GM10266 (cell line): ENCODE data around the gene OSGIN1.

Experiments
- DNase-seq: peaks from one replicate; pipeline ENCODE4 v3.0.0; 2012; ENCODE audit errors: extremely low spot score
- CTCF ChIP-seq: IDR thresholded peaks from 2 replicates; pipeline ENCODE4 v1.5.1; 2012; ENCODE audit warnings: mild to moderate bottlenecking, low read depth; ENCODE audit not compliant: control insufficient read depth, insufficient read depth; ENCODE audit errors: missing control alignments

OSGIN1 gene

GRCh38 chr16:83978401-83978904 is 25.4 kb downstream of the OSGIN1 start:
- no peak for TF ChIP-seq CTCF

DNA sequence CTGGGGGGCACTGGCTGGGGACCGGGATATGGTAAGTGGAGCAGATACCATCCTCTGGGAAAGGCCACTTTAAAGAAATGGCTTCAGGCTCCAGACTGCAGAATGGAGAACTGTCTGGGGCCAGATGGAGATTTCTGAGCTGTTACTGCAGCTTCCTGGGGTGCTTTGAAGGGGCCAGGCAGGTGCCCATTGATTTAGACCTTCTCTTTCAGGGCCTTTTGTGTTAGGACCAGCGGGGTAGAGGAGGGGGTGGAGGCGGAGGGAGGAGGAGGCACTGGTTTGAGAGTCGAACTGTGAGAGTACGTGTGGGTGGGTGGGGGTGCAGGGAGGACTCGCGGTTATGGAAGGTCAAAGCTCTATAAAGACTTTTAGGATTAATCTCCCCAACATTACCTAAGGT is 26.4 kb downstream of the OSGIN1 start:
- DNase-seq = no peak
- no peak for TF ChIP-seq CTCF

More at GRCh38 chr16:83978401-83978904, 25.4 kb downstream of the OSGIN1 start:
- DNase-seq = no peak

DNA sequence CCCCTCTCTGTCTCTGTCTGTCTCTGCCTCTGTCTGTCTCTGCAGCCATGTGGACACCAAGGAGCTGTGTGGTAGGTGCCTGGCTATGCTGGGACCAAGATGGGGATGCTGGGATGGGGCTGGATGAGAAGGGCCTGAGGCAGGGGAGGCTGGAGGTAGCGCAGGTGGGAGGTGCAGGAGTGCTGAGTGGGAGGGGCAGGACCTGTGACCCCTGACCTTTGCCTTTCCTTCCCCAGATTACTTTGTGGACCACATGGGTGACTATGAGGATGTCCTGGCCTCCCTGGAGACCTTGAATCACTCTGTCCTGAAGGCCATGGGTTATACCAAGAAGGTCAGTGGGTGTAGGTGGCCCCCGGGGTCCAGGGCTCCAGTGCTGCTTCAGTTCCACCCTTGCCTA is 27.8 kb downstream of the OSGIN1 start:
- TF ChIP-seq CTCF = no peak
- DNase-seq = no peak

DNA sequence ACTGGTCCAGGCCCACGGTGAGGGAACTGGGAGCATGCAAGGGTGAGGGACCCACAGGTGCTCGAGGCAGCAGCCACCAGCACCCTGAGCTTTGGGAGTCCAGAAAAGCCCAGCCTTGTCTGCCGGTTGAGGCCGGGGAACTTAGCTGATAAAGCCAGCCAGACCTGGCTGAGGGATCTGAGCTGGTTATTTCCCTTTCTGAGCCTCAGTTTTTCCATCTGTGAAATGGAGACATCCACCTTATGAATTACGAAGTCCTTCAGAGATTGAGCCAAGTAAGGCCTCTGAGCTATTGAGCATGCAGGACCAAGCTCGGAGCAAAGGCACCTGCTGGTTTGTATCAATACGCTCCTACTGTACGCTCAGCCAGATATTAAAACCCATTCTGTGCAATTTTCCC is 28.8 kb downstream of the OSGIN1 start:
- DNase-seq = no peak
- no peak for TF ChIP-seq CTCF

- no peak for TF ChIP-seq CTCF
- DNase-seq = no peak
Measured at GRCh38 chr16:83983491-83983890, 30.5 kb downstream of the OSGIN1 start.

DNA sequence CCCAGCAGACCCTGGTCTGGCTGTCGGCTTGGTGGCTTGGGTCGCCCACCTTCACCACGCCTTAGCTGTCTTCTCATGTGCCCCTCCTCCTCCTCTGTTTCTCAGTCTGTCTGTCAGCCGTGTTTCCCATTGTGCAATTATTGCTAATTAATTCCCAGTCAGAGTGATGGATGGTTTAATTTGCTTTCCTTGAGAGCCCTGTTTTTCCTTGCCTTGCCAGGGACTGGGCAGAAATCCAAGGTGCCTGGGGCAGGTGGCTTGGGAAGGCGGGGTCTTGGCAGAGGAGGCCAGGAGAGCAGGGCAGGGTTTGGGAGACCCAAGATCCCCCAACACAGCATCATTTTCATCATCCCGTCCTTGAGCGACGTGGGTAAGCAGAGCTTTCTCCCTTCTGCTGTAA is 36.3 kb downstream of the OSGIN1 start:
- DNase-seq = no peak
- TF ChIP-seq CTCF = no peak

GRCh38 chr16:83990492-83990891 is 37.5 kb downstream of the OSGIN1 start:
- no peak for TF ChIP-seq CTCF
- DNase-seq = no peak
